ENCODE measurements around the gene GPRC6A. TPM values are rescaled to one million over a fixed set of nuclear protein-coding genes. Genes with fewer than 3 reads are reported as not detected.
A peak's percentile ranks its signal among the peaks of the same experiment; 100 is the strongest.

Gene GPRC6A
- total and polyA plus RNA-seq, 9 donors, result not detected

- no peaks in the 10 kb centered on the region for H3K27me3 ChIP-seq (ENCODE audit: control insufficient read depth, insufficient read depth, low read length)
- H3K4me3 ChIP-seq (ENCODE audit: low read length), result no peak overlapping the region
- DNase-seq, result no peak
- no CpG with 5 or more reads among the region's 3 CpGs for WGBS (ENCODE audit: insufficient coverage)
- no peaks in the 10 kb centered on the region for H3K36me3 ChIP-seq (ENCODE audit: control insufficient read depth, insufficient read depth, low read length)
- no peak overlapping the region for H3K27ac ChIP-seq (ENCODE audit: low read length)
- H3K4me1 ChIP-seq (ENCODE audit: control insufficient read depth, insufficient read depth, low read length), result no peaks in the 10 kb centered on the region
- H3K9me3 ChIP-seq (replicated peaks; ENCODE audit: control insufficient read depth, low read depth, low read length), result no peaks in the 10 kb centered on the region
Measured at GRCh38 chr6:116793224-116793623, 35.7 kb downstream of the GPRC6A start.

DNA sequence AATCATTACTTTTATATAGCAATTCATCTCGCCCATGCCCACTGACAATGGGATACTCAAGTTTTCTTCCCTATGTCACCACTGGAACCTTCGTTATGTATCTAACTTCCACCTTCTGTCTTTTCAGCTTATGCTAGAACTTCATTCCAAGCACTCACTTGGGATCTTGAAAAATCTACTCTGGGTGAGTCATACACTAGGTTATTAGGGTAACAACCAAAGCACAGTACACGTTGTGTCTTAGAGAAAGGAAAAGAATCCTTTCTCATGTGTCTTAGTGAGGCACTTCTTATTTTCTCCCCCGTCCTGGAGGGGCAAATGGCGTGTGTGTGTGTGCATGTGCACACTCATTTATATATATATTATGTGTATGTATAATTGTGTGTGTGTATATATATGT lies 45.0 kb downstream of the GPRC6A start:
- WGBS (ENCODE audit: insufficient coverage), result 74% methylated on average over 2 of the region's 5 CpGs
- no peaks in the 10 kb centered on the region for H3K27me3 ChIP-seq (ENCODE audit: control insufficient read depth, insufficient read depth, low read length)
- DNase-seq, result no peak

GRCh38 chr6:116779573-116780164 lies 49.2 kb downstream of the GPRC6A start:
- Histone ChIP-seq H3K36me3 (ENCODE audit: control insufficient read depth, insufficient read depth, low read length) (no peaks in the 10 kb centered on the region), H3K27me3 (ENCODE audit: control insufficient read depth, insufficient read depth, low read length) (no peaks in the 10 kb centered on the region), H3K4me3 (ENCODE audit: low read length) (no peak overlapping the region), H3K27ac (ENCODE audit: low read length) (no peak overlapping the region), H3K9me3 (replicated peaks; ENCODE audit: control insufficient read depth, low read depth, low read length) (no peaks in the 10 kb centered on the region), H3K4me1 (ENCODE audit: control insufficient read depth, insufficient read depth, low read length) (no peaks in the 10 kb centered on the region)
- DNase-seq, result peak; percentile 61
- WGBS (ENCODE audit: insufficient coverage), result no CpG with 5 or more reads among the region's 13 CpGs

More for the DNA sequence above, 45.0 kb downstream of the GPRC6A start:
- no peak overlapping the region for H3K27ac ChIP-seq (ENCODE audit: low read length)
- H3K9me3 ChIP-seq (replicated peaks; ENCODE audit: control insufficient read depth, low read depth, low read length), result no peaks in the 10 kb centered on the region
- no peaks in the 10 kb centered on the region for H3K4me1 ChIP-seq (ENCODE audit: control insufficient read depth, insufficient read depth, low read length)
- no peaks in the 10 kb centered on the region for H3K36me3 ChIP-seq (ENCODE audit: control insufficient read depth, insufficient read depth, low read length)
- H3K4me3 ChIP-seq (ENCODE audit: low read length), result no peak overlapping the region

GRCh38 chr6:116773886-116774285 lies 55.0 kb downstream of the GPRC6A start:
- H3K27ac ChIP-seq (ENCODE audit: low read length), result no peak overlapping the region
- H3K27me3 ChIP-seq (ENCODE audit: control insufficient read depth, insufficient read depth, low read length), result no peaks in the 10 kb centered on the region
- no peaks in the 10 kb centered on the region for H3K9me3 ChIP-seq (replicated peaks; ENCODE audit: control insufficient read depth, low read depth, low read length)
- peak; percentile 13 for DNase-seq
- H3K4me1 ChIP-seq (ENCODE audit: control insufficient read depth, insufficient read depth, low read length), result no peaks in the 10 kb centered on the region
- H3K36me3 ChIP-seq (ENCODE audit: control insufficient read depth, insufficient read depth, low read length), result no peaks in the 10 kb centered on the region
- no peak overlapping the region for H3K4me3 ChIP-seq (ENCODE audit: low read length)
- WGBS (ENCODE audit: insufficient coverage), result no CpG with 5 or more reads among the region's 1 CpG

- H3K4me1 ChIP-seq (ENCODE audit: control insufficient read depth, insufficient read depth, low read length), result no peaks in the 10 kb centered on the region
- DNase-seq, result no peak
- H3K36me3 ChIP-seq (ENCODE audit: control insufficient read depth, insufficient read depth, low read length), result no peaks in the 10 kb centered on the region
- H3K27me3 ChIP-seq (ENCODE audit: control insufficient read depth, insufficient read depth, low read length), result no peaks in the 10 kb centered on the region
- WGBS (ENCODE audit: insufficient coverage), result 44% methylated on average over 1 of the region's 1 CpG
- no peak overlapping the region for H3K4me3 ChIP-seq (ENCODE audit: low read length)
- no peak overlapping the region for H3K27ac ChIP-seq (ENCODE audit: low read length)
- no peaks in the 10 kb centered on the region for H3K9me3 ChIP-seq (replicated peaks; ENCODE audit: control insufficient read depth, low read depth, low read length)
Measured at GRCh38 chr6:116772450-116772849, 56.4 kb downstream of the GPRC6A start.

- no peaks in the 10 kb centered on the region for H3K9me3 ChIP-seq (replicated peaks; ENCODE audit: control insufficient read depth, low read depth, low read length)
- H3K27ac ChIP-seq (ENCODE audit: low read length), result peak overlapping the region; percentile 4
- no peaks in the 10 kb centered on the region for H3K36me3 ChIP-seq (ENCODE audit: control insufficient read depth, insufficient read depth, low read length)
- peak; percentile 88 for DNase-seq
- no CpG with 5 or more reads among the region's 2 CpGs for WGBS (ENCODE audit: insufficient coverage)
- peaks cover 27% of the 10 kb centered on the region for H3K27me3 ChIP-seq (ENCODE audit: control insufficient read depth, insufficient read depth, low read length)
- no peak overlapping the region for H3K4me3 ChIP-seq (ENCODE audit: low read length)
- H3K4me1 ChIP-seq (ENCODE audit: control insufficient read depth, insufficient read depth, low read length), result peaks cover 3% of the 10 kb centered on the region
Measured at GRCh38 chr6:116767715-116768114, 61.2 kb downstream of the GPRC6A start.

DNA sequence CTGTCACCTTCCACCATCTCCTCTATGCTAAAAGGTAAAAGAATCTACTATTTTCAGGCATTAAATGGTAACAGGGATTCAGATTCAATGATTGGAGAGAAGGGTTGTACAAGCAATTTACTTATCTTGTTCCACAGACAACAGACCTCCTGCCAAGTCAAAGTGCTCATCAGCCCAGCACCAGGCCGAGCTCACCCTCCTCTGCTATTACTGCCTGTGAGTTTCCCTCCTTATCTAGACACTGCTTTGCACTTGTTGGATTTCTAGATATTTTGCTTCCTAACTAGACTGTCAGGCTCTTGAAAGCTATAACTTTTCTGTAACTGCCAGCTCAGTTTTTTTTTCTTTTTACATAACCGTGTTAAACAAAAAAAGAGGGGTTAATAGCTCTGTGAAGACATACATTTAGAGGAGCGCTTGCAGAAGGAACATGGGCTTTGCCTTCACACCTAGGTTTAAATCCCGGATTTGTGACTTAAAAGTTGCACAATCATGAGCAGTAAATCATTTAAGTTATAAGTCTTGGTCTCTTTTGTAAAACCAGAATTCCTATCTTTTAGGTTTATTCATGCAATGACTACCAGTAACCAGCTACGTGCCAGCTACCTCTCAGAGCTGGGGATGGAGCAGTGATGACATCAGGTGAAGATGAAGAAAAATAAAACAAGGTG lies 62.2 kb downstream of the GPRC6A start:
- no peak overlapping the region for H3K4me3 ChIP-seq (ENCODE audit: low read length)
- H3K27me3 ChIP-seq (ENCODE audit: control insufficient read depth, insufficient read depth, low read length), result peaks cover 27% of the 10 kb centered on the region
- H3K9me3 ChIP-seq (replicated peaks; ENCODE audit: control insufficient read depth, low read depth, low read length), result no peaks in the 10 kb centered on the region
- no peak overlapping the region for H3K27ac ChIP-seq (ENCODE audit: low read length)
- WGBS (ENCODE audit: insufficient coverage), result 80% methylated on average over 1 of the region's 5 CpGs
- H3K36me3 ChIP-seq (ENCODE audit: control insufficient read depth, insufficient read depth, low read length), result no peaks in the 10 kb centered on the region
- DNase-seq, result no peak
- H3K4me1 ChIP-seq (ENCODE audit: control insufficient read depth, insufficient read depth, low read length), result peaks cover 3% of the 10 kb centered on the region

DNA sequence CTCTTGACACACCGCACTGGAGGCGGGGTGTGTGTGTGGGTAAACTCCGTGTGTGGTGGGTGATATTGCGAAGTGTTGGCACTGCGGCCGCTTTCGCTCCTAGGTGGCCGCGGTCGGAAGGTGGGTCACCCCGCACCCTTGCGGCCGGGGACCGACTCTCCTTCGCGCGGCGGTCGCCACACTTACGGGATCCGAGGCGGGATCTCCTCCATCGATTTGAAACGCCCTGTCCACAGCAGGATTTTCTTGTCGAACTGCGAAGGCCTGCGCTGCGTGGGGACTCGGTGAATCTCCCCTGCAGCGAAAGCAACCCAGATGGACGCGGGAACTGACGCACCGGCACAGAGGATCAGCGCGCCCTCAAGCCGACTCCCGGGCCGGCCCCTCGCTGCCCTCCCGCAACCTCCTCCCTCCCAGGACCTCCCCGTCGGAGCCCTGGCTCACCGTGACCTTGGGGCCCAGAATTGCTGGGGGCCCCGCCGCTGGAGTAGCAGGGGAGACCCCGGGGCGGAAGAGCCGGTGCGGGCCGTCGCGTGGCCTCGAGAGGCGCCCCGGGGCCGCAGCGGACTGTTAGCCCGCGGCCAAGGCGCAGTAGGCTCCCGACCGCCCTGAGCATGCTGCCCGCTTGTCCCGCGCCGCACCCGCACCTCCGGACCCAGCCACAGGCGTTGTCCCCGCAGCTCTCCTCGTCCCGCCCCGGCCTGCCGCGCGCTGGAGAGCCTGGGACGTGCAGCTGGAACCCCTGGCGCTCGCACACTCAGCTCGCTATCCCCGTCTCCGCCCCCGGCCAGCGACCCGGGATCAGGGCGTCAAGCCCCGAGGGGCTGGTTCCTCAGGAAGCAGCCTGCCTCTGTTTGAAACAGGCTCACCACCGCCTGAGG lies 63.7 kb downstream of the GPRC6A start, which contains the start of gene FAM162B:
FAM162B (minus strand) TSS at position 759 of the 881 bp plus-strand sequence; CDS start at position 616, 143 bp downstream.
- under 1% methylated on average over 78 of the region's 89 CpGs for WGBS (ENCODE audit: insufficient coverage)
- no peaks in the 10 kb centered on the region for H3K36me3 ChIP-seq (ENCODE audit: control insufficient read depth, insufficient read depth, low read length)
- H3K27me3 ChIP-seq (ENCODE audit: control insufficient read depth, insufficient read depth, low read length), result peaks cover 27% of the 10 kb centered on the region
- H3K4me1 ChIP-seq (ENCODE audit: control insufficient read depth, insufficient read depth, low read length), result peaks cover 3% of the 10 kb centered on the region
- H3K4me3 ChIP-seq (ENCODE audit: low read length), result peak within 1 kb of the TSS; percentile 52
- H3K9me3 ChIP-seq (replicated peaks; ENCODE audit: control insufficient read depth, low read depth, low read length), result no peaks in the 10 kb centered on the region
- DNase-seq, result peak; percentile 77
- H3K27ac ChIP-seq (ENCODE audit: low read length), result no peak within 1 kb of the TSS

DNA sequence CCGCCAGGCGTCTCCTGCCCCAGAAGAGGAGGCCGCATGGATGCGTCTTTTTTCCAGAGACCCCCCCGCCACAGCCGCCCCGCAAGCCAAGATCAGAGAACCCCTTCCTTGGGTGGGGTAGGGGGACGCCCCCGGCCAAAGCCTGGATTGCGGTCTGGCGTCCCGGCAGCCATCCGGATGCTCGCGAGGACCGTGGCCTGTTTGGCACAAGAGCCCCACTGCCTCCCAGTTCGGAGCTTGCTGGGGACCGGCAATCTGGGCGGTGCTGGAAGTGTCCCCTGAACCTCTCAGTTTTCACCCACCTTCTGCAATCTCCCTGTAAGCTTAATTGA lies 64.3 kb downstream of the GPRC6A start:
- Histone ChIP-seq H3K27ac (ENCODE audit: low read length) (no peak overlapping the region), H3K27me3 (ENCODE audit: control insufficient read depth, insufficient read depth, low read length) (peaks cover 27% of the 10 kb centered on the region)

More for the DNA sequence above, 64.3 kb downstream of the GPRC6A start:
- DNase-seq, result peak; percentile 18
- WGBS (ENCODE audit: insufficient coverage), result 10% methylated on average over 12 of the region's 19 CpGs
- Histone ChIP-seq H3K36me3 (ENCODE audit: control insufficient read depth, insufficient read depth, low read length) (no peaks in the 10 kb centered on the region), H3K9me3 (replicated peaks; ENCODE audit: control insufficient read depth, low read depth, low read length) (no peaks in the 10 kb centered on the region), H3K4me3 (ENCODE audit: low read length) (peak overlapping the region; percentile 52), H3K4me1 (ENCODE audit: control insufficient read depth, insufficient read depth, low read length) (peaks cover 3% of the 10 kb centered on the region)
